ENCODE data around the gene MYO3B.

Gene MYO3B

DNA sequence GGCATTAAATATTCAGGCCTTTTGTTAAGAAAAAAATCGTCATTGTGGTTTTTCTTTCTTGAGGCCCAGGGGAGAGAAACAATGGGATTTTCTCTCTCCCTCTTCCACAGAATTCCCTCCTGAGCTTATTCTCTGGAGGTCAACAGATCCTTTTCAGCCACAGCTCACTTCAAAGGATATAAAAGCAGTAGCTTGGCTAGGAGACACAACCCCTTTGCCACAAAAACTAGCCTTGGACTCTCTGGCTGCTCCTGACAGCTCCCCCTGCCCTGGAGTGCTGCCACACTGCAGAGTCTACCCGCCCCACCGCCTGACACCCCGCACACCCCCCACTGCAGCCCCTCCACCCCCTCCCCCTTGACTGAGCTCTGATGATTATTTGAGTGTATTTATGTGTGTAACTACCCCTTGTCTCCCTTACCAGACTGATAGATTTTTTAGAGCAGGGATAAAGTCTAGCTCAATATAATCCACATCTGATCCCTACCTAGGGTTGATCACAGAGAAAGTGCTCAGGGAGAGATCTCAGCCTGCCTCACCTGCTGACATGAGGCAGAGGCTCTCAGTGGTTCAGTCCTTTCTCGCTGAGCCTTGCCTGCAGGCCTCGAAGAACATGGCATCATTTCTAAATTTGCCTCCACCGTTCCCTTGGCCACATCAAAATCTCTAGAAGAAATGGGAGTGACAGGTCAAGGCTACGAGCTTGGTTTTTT is 405.0 kb downstream of the MYO3B start:
- TF ChIP-seq NFIC (IDR thresholded peaks at IDR 0.05) (no peak), CREB1 (IDR thresholded peaks at IDR 0.05; ENCODE audit: low read depth) (no peak), TAF1 (IDR thresholded peaks at IDR 0.05; ENCODE audit: low read depth) (no peak), ZBTB7A (IDR thresholded peaks at IDR 0.05; ENCODE audit: low read depth) (no peak), FOXM1 (IDR thresholded peaks at IDR 0.05; ENCODE audit: borderline replicate concordance, low read depth) (no peak), YY1 (IDR thresholded peaks at IDR 0.05; ENCODE audit: low read depth) (no peak), EGR1 (IDR thresholded peaks at IDR 0.05) (no peak), TCF12 (IDR thresholded peaks at IDR 0.05; ENCODE audit: low read depth) (no peak), EP300 (IDR thresholded peaks at IDR 0.05; ENCODE audit: borderline replicate concordance) (no peak), RAD21 (IDR thresholded peaks at IDR 0.05; ENCODE audit: low read depth) (no peak), TEAD4 (IDR thresholded peaks at IDR 0.05) (no peak), CEBPB (IDR thresholded peaks at IDR 0.05) (no peak)
- TF ChIP-seq, protein P1, sequence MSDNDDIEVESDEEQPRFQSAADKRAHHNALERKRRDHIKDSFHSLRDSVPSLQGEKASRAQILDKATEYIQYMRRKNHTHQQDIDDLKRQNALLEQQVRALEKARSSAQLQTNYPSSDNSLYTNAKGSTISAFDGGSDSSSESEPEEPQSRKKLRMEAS (IDR thresholded peaks at IDR 0.05): no peak
- TF ChIP-seq, protein P2, sequence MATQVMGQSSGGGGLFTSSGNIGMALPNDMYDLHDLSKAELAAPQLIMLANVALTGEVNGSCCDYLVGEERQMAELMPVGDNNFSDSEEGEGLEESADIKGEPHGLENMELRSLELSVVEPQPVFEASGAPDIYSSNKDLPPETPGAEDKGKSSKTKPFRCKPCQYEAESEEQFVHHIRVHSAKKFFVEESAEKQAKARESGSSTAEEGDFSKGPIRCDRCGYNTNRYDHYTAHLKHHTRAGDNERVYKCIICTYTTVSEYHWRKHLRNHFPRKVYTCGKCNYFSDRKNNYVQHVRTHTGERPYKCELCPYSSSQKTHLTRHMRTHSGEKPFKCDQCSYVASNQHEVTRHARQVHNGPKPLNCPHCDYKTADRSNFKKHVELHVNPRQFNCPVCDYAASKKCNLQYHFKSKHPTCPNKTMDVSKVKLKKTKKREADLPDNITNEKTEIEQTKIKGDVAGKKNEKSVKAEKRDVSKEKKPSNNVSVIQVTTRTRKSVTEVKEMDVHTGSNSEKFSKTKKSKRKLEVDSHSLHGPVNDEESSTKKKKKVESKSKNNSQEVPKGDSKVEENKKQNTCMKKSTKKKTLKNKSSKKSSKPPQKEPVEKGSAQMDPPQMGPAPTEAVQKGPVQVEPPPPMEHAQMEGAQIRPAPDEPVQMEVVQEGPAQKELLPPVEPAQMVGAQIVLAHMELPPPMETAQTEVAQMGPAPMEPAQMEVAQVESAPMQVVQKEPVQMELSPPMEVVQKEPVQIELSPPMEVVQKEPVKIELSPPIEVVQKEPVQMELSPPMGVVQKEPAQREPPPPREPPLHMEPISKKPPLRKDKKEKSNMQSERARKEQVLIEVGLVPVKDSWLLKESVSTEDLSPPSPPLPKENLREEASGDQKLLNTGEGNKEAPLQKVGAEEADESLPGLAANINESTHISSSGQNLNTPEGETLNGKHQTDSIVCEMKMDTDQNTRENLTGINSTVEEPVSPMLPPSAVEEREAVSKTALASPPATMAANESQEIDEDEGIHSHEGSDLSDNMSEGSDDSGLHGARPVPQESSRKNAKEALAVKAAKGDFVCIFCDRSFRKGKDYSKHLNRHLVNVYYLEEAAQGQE (IDR thresholded peaks at IDR 0.05; ENCODE audit: low read depth): no peak
- TF ChIP-seq, protein P3, sequence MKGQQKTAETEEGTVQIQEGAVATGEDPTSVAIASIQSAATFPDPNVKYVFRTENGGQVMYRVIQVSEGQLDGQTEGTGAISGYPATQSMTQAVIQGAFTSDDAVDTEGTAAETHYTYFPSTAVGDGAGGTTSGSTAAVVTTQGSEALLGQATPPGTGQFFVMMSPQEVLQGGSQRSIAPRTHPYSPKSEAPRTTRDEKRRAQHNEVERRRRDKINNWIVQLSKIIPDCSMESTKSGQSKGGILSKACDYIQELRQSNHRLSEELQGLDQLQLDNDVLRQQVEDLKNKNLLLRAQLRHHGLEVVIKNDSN (IDR thresholded peaks at IDR 0.05): no peak

DNA sequence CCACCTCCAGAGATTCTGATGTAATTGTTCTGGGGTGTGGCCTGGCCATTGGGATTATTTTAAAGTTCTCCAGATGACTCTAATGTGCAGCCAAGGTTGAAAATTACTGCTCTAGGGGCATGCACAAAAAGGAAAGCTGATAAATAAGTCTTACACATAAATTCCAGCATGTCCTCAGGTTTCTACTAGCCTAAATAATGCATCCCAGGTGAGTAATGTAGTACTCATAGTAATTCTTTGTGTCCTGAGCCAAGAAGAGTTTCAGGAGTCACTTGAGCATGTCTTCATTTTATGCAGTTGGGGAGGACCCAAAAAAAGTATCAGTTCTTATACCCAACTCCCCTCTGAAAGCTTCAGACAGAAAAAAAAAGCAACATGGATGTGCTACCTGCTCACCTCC is 407.1 kb downstream of the MYO3B start:
- TF ChIP-seq, protein P2 (IDR thresholded peaks at IDR 0.05; ENCODE audit: low read depth): no peak
- peak; percentile 55 for TF ChIP-seq NFIC (IDR thresholded peaks at IDR 0.05)
- no peak for TF ChIP-seq YY1 (IDR thresholded peaks at IDR 0.05; ENCODE audit: low read depth)
- no peak for TF ChIP-seq FOXM1 (IDR thresholded peaks at IDR 0.05; ENCODE audit: borderline replicate concordance, low read depth)
- TF ChIP-seq, protein P1 (IDR thresholded peaks at IDR 0.05): no peak
- peak; percentile 28; the same call in 1 of the 2 replicates for TF ChIP-seq EP300 (IDR thresholded peaks at IDR 0.05; ENCODE audit: borderline replicate concordance)

DNA sequence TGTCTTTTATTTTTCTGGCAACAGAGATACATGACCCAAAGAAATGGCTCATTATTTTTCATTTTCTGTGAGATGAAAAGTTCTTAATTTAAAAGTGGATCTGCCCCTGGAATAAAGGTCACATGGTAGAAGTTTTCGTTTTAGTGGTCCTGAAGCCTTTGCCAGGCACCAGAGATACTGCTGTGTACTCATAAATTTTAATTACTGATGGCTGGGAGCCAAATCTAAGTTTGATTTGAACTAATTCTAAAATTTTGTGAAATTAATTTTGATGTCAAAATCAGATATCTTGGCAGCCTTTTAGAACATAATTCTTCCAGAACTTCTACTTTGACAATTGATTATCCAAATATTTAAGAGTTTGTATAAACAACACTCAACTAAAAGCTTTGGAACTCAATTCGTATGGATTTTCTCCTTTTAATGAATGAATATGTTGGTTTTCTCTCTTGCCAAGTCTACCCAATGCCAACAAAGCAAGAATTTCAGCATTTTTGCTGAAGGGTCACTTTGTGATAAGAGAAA is 408.7 kb downstream of the MYO3B start:
- TF ChIP-seq NFIC (IDR thresholded peaks at IDR 0.05) (no peak), EP300 (IDR thresholded peaks at IDR 0.05; ENCODE audit: borderline replicate concordance) (no peak), YY1 (IDR thresholded peaks at IDR 0.05; ENCODE audit: low read depth) (no peak), ZBTB7A (IDR thresholded peaks at IDR 0.05; ENCODE audit: low read depth) (no peak), CEBPB (IDR thresholded peaks at IDR 0.05) (no peak), TAF1 (IDR thresholded peaks at IDR 0.05; ENCODE audit: low read depth) (no peak), FOXM1 (IDR thresholded peaks at IDR 0.05; ENCODE audit: borderline replicate concordance, low read depth) (no peak), CREB1 (IDR thresholded peaks at IDR 0.05; ENCODE audit: low read depth) (no peak), TEAD4 (IDR thresholded peaks at IDR 0.05) (no peak), RAD21 (IDR thresholded peaks at IDR 0.05; ENCODE audit: low read depth) (no peak), EGR1 (IDR thresholded peaks at IDR 0.05) (no peak), TCF12 (IDR thresholded peaks at IDR 0.05; ENCODE audit: low read depth) (no peak)
- TF ChIP-seq, protein P3 (IDR thresholded peaks at IDR 0.05): no peak
- TF ChIP-seq, protein P1 (IDR thresholded peaks at IDR 0.05): no peak
- TF ChIP-seq, protein P2 (IDR thresholded peaks at IDR 0.05; ENCODE audit: low read depth): no peak

DNA sequence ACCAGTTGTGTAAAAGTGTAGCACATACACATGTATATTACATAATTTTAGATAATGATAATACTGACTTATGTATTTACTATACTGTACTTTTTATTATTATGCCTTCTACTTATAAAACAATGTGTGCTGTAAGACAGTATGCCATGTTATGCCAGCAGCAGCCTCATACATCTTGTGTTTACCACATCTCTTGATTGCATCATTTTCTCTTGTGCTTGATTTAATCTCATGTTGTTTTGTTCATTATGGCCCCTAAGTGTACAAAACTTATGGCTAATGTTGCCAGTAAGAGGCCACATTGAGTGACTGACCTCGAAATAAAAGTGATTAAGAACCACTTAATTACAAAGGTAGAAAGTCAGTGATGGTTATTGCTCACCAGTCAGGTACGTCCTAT is 409.2 kb downstream of the MYO3B start:
- TF ChIP-seq CEBPB (IDR thresholded peaks at IDR 0.05): no peak
